ENCODE measurements around the gene SGTA. TPM values are rescaled to one million over a fixed set of nuclear protein-coding genes. Genes with fewer than 3 reads are reported as not detected.
A peak's percentile ranks its signal among the peaks of the same experiment; 100 is the strongest.

Gene SGTA
- total and polyA plus RNA-seq, 9 of the 15 experiments (the other 6 are each of a cell fraction or from before 2014, with no cell fraction given) = 1.4 to 110 (median 49.9) TPM

DNA sequence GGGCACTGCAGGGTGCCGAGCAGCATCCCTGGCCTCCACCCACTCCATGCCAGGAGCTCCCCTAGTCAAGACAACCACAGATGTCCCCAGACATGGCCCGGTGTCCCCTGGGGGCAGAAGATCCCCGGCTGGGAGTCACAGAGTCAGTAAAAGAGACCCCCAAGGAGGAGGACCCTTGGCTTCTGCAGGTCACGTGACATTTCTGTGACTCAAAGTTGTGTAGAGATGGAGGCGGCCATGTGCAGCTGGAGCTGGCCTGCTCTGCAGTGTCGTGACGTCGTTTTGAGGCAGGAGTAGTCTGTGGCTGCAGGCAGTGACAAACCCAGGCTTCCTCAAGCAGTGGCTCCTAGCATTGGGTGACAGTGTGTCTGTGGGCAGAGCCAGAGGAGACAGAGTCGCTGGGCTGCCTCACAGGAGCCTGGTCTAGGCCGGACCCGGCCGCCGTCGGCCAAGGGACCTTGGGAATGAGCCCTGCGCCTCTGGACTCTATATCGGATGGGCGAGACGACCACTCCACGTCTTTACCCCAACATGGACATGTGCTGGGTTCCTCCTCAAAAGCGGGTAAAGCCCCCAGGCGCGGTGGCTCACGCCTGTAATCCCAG lies 54.2 kb downstream of the SGTA start (continued):
- TF ChIP-seq, protein P1, sequence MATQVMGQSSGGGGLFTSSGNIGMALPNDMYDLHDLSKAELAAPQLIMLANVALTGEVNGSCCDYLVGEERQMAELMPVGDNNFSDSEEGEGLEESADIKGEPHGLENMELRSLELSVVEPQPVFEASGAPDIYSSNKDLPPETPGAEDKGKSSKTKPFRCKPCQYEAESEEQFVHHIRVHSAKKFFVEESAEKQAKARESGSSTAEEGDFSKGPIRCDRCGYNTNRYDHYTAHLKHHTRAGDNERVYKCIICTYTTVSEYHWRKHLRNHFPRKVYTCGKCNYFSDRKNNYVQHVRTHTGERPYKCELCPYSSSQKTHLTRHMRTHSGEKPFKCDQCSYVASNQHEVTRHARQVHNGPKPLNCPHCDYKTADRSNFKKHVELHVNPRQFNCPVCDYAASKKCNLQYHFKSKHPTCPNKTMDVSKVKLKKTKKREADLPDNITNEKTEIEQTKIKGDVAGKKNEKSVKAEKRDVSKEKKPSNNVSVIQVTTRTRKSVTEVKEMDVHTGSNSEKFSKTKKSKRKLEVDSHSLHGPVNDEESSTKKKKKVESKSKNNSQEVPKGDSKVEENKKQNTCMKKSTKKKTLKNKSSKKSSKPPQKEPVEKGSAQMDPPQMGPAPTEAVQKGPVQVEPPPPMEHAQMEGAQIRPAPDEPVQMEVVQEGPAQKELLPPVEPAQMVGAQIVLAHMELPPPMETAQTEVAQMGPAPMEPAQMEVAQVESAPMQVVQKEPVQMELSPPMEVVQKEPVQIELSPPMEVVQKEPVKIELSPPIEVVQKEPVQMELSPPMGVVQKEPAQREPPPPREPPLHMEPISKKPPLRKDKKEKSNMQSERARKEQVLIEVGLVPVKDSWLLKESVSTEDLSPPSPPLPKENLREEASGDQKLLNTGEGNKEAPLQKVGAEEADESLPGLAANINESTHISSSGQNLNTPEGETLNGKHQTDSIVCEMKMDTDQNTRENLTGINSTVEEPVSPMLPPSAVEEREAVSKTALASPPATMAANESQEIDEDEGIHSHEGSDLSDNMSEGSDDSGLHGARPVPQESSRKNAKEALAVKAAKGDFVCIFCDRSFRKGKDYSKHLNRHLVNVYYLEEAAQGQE (IDR thresholded peaks at IDR 0.05; ENCODE audit: borderline replicate concordance) = 0 out of 2 replicates have a peak, but pooled peaks have one; percentile 9
- TF ChIP-seq, protein P1 (CRISPR knock-in tag; IDR thresholded peaks at IDR 0.05; ENCODE audit: low read depth) = no peak

Data from K562 (cell line).